GM12874 (cell line): ENCODE data around the gene FOXL3.

Experiments
- CTCF ChIP-seq: IDR thresholded peaks from 2 replicates; pipeline ENCODE4 v1.5.1; 2011; ENCODE audit warnings: low read depth, mild to moderate bottlenecking, control low read depth, low read length, moderate library complexity; ENCODE audit not compliant: insufficient read depth

Gene FOXL3

GRCh38 chr7:268991-269390 lies 21.0 kb upstream of the FOXL3 start:
- TF ChIP-seq CTCF = no peak

GRCh38 chr7:269721-270120 lies 20.2 kb upstream of the FOXL3 start:
- no peak for TF ChIP-seq CTCF

GRCh38 chr7:270351-270983 lies 19.5 kb upstream of the FOXL3 start:
- TF ChIP-seq CTCF = no peak

- no peak for TF ChIP-seq CTCF
Measured at GRCh38 chr7:271266-272107, 18.5 kb upstream of the FOXL3 start.

- no peak for TF ChIP-seq CTCF
Measured at GRCh38 chr7:272108-272615, 17.8 kb upstream of the FOXL3 start.

GRCh38 chr7:272631-273030 lies 17.3 kb upstream of the FOXL3 start:
- no peak for TF ChIP-seq CTCF

GRCh38 chr7:273327-273726 lies 16.6 kb upstream of the FOXL3 start:
- no peak for TF ChIP-seq CTCF
